Erythroblast (primary cell): Measurements from ENCODE around the gene TOR4A.

Experiments used
- GATA1 ChIP-seq: IDR thresholded peaks from 2 replicates; pipeline ENCODE4 v1.6.1; 2011; ENCODE audit warnings: low read depth, mild to moderate bottlenecking, control low read depth, low read length, moderate library complexity
- POLR2A ChIP-seq: IDR thresholded peaks from 2 replicates; pipeline ENCODE4 v1.6.1; 2011; ENCODE audit warnings: mild to moderate bottlenecking, low read length

- TF ChIP-seq POLR2A (no peak), GATA1 (no peak)
Measured at GRCh38 chr9:137295849-137296669, 18.5 kb downstream of the TOR4A start.
